Measurements from ENCODE around the gene TIFAB.

Gene TIFAB

DNA sequence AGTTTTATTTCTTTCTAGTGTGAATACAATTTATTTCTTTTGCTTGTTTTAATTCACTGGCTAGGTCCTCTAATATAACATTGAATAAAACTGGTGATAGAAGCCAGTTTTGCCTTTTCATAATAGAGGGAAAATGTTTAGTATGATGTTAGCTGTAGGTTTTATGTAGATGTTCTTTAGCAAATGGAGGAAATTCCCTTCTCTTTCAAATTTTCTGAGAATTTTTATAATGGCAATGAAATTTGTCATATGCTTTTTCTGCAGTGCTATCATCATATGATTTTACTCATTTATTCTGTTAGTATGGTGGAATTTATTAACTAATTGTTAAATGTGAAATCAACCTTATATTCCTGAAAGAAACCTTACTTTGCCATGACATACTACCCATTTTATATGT, 35.1 kb downstream of the TIFAB start:
- DNase-seq, result no peak

DNA sequence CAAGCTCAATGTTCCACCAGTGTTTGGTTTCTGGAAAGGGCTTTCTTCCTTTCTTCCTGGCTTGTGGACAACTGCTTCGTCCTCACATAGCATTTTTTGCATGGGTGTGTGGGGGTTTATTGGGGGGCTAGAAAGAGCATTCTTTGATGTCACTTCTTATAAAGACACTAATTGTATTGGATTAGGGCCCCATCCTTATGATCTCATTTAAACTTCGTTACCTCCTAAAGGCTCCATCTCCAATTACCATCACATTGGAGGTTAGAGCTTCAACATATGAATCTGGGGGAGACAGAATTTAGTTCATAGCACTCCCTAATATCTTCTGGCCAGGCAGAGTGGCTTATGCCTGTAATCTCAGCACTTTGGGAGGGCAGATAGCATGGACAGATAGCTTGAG, 47.1 kb downstream of the TIFAB start:
- no peak for DNase-seq

DNA sequence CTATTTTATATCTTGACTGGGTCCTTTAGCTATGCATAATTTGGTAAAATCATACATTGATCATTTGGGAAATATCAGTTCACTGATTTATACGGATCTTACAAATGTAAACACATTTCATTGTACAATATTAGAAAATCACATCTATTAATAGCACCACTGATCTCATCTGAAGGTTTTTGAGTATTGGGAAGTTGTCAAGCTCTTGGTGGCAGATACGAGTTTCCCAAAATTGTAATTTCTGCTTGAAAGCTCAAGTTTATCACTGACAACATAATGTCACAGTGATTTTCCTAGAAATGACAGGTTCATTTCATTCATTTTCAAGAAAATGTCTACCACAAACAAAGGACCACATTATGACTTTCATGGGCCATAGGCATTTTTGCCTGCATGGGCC, 50.1 kb downstream of the TIFAB start:
- no peak for DNase-seq

DNA sequence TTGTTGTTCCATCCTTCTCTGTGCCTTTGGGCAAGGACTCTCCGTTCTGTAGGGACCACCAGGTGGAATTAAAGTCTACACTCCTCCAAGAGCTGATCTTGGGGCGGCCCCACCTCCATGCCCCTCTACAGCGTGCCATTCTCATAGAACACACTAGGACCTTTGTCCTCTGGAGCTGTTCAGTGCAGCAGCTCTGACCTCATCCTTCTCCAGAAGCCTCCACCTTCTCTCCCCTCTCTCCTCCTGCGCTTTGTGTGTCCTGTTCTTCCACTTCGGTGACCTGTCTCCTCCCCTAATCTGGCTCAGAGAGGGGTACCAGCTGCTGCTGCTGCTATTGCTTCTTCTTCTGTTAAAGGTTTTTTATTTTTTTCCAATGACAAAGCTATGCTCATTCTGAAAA, 51.3 kb downstream of the TIFAB start:
- no peak for DNase-seq

DNA sequence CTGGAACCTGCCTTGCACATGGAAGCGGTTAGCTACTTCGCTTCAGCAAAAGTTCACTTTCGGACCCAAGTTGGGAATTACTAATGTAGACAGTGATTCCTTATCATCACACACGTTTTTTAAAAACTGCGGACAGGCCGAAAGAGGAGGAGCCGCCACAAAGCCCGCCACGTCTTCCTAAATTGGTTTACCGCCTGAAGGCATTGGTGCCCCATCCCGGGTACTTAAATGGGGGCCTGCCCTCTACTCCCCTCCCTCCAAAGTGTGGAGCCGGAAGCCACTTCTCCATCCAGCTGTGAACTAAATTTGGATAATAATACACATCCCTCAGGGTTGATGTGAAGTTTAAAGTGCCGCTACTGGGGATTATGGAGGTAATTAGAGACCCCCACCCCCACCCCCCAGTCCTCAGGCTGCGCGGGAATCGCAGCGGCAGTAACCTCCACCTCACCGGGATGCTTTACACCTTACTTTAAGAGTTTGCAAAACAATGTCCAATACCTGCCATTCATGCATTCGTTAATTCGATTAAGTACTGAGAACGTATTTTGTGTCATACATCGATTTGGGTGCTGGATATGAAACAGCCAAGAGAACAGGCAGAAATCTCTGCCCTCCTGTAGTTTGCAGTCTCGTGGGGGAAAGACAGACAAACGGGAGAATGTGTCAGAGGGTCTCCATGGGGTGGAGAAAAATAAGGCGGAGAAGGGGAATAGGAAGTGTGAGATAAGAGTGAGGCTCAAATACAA, 52.2 kb downstream of the TIFAB start:
- DNase-seq, result no peak

DNA sequence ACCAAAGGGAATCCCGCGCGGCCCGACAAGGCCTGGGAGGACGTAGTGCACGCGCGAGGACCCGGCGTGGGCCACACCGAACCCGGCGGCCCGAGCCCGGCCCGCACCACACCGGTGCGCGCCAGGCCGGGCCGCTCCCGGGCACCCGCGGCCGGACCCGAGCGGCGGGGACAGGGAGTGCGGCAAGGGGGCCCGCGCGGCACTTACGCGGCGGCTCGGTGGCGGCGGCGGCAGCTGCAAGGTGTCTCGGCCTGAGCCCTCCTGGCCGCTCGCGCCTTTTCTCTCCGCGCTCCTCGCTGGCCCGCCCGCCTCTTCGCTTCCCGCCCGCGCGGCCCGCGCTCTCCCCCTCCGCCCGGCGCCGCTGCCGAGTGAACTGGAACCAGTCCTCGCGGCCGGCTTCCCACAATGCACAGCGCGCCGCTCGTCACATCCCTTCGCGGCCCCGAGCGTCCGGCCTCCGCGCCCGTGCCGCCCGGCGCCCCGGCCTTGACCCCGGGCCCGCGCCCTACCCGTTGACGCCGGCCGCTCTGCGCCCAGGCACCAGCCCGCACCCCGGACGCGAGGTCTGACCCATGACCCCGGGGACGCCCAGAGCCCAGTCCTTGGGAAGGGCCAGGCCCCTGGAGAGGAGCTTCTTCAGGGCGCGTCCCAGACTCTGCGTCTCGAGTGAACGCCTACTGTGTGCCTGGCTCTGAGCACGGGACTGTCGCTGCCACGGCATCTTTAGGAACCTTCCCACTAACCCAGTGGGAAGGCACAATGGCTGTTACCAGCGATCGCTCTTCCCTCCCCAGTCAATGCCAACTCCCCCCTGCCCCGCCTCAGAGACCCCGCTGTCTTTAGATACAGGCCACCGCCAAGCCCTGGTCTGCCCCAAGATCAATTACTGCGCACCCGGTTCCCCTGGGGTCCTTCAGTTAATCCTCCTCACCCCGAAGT, 53.0 kb downstream of the TIFAB start, which contains the start of gene MACROH2A1:
MACROH2A1 (minus strand) TSS at position 377 of the 939 bp plus-strand sequence. CDS start 10,138 bp downstream, outside the sequence.
- DNase-seq, result peak; percentile 87

DNA sequence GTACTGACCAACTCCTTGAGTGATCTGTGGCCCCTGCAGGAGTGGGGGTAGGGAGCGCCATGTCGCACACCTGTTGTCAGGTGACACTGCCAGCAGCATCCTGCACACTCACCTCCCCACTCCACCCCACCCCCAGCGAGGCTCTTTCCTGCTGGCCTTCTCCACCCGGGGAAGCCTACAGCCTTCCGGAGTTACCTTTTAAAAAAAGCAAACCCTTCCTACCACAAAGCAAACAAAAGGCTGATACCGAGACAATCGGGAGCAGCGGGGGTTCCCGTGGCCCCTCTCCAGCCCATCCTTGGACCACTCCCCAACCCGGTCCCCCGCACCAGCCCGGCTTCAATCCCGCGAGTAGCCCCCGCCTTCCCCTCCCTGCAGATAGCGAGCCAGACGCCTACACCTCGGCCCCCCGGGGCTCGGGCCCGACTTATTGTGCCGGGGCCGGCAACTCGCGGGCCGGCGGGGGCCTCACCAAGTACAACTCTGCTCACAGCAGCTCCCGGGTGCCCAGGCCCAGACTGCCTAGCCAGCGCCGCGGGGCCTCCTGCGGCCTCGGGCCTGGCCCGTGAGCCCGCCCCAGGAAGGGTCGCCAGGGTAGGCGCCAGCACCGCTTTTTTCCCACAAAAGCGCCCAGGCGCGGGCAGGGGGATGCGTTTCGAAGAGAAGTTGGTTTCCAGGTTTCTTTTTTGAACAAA, 53.8 kb downstream of the TIFAB start:
- DNase-seq, result peak; percentile 57

All from stimulated activated CD8-positive, alpha-beta memory T cell treated with anti-CD3 and anti-CD28 coated beads, Interleukin-4, amount 100 ng/mL, for 48 hours (primary cell).